ENCODE data around the gene ZNF814. TPM values are rescaled to one million over a fixed set of nuclear protein-coding genes. Genes with fewer than 3 reads are reported as not detected.
A peak's percentile ranks its signal among the peaks of the same experiment; 100 is the strongest.
"Not testable (repeated sequence)": the region's sequence is repeated elsewhere in the genome, so short reads cannot be mapped to it uniquely, and the experiment has no call there.

ZNF814 gene
- total and polyA plus RNA-seq, 8 donors: 3.7 to 10.8 (median 6.6) TPM

- no peaks in the 10 kb centered on the region for H3K4me1 ChIP-seq
- TF ChIP-seq CTCF (IDR thresholded peaks at IDR 0.05): no peak
- H3K9me3 ChIP-seq: no peaks in the 10 kb centered on the region
- WGBS, 2 donors: 12 to 15% methylated on average over 10 to 11 of the region's 11 CpGs
- no peak for FAIRE-seq
- H3K4me3 ChIP-seq: peak overlapping the region; percentile 38 to 65 (median 54)
- peak overlapping the region in 2 of 4 donors; percentile 52 to 69 for H3K27ac ChIP-seq
- H3K36me3 ChIP-seq: no peaks in the 10 kb centered on the region
- no peak for DNase-seq
- no peaks in the 10 kb centered on the region for H3K27me3 ChIP-seq
- ATAC-seq: peak; percentile 27 to 57 (median 37)
- intact Hi-C loops (cut with DNase I): no loop called here
These were observed 38.3 kb downstream of the ZNF814 start for GRCh38 chr19:57850553-57851017.

DNA sequence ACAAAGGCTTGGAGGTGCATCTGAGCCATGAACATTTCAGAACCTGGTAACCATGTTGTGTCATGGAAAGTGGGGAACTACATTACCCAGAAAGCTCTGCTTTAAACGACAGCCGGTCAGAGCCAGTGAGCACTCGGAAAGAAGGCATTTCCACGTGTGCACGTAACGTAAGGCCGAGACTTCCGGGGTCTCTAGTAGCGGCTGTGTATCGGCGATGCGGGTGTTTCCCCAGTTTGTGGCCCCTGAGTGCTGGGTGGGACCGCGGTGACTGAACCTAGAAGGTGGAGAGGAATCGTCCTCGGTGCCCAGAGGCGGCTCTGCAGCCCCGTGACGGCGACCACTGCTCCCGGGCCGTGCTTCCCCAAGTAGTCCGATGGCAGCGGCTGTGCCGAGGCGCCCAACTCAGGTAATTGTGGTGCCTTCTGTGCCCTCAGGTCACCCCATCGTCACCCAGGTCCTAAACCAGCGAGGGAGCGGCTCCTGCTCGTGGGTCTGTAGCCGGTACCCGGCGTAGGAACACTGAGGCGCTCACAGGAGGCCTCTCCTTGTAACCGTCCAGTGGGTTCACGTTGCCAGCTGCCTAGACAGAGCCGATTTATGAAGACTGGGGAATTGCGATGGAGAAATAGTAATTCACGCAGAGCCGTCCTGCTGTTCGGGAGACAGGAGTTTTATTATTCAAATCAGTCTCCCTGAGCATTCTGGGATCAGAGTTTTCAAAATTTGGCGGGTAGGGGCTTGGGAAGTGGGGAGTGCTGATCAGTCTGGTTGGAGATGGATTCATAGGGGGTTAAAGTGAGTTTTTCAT, 39.0 kb downstream of the ZNF814 start, which contains the start of gene ZNF587:
TSS of gene ZNF587 (plus strand) at position 194 of the 808 bp plus-strand sequence. CDS start at position 374, 180 bp downstream.
- H3K27me3 ChIP-seq; H3K9me3 ChIP-seq; H3K4me1 ChIP-seq; FAIRE-seq; H3K36me3 ChIP-seq; intact Hi-C loops (cut with DNase I): not testable (repeated sequence)
- ATAC-seq: peak; percentile 93 to 98 (median 95)
- Histone ChIP-seq H3K27ac (peak within 1 kb of the TSS; percentile 4 to 69 (median 47)), H3K4me3 (peak within 1 kb of the TSS; percentile 38 to 65 (median 54))
- 3 to 4% methylated on average over 42 of the region's 42 CpGs for whole genome bisulfite sequencing, 2 donors
- peak; percentile 49 to 77 (median 62) for DNase-seq

- H3K36me3 ChIP-seq; intact Hi-C loops (cut with DNase I); DNase-seq; H3K4me3 ChIP-seq; FAIRE-seq; H3K27ac ChIP-seq; H3K4me1 ChIP-seq; H3K27me3 ChIP-seq; H3K9me3 ChIP-seq: not testable (repeated sequence)
- 92 to 94% methylated on average over 2 of the region's 2 CpGs for WGBS, 2 donors
- peak in 2 of 4 donors; percentile 5 to 17 for ATAC-seq
These were observed 39.6 kb downstream of the ZNF814 start for GRCh38 chr19:57849162-57849665.

DNA sequence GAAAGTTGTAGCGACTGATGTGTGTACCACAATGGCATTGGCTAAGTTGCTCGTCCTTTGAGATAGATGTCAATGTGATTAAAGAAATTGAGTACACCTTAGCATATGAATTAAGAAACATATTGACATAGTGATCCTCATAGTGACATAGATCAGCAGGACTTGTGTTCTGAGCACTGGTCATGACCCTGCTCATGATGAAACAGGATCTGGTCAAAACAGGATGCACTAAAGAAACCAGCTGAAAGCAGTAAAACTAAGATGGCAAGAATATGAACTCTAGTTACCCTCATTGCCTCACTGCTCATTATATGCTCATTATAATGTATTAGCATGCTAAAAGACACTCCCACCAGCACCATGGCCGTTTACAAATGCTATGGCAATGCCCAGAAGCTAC, 41.7 kb downstream of the ZNF814 start:
- H3K36me3 ChIP-seq; DNase-seq; H3K27me3 ChIP-seq; H3K9me3 ChIP-seq; H3K4me3 ChIP-seq; H3K4me1 ChIP-seq; FAIRE-seq; ATAC-seq; H3K27ac ChIP-seq; intact Hi-C loops (cut with DNase I): not testable (repeated sequence)
- 77 to 93% methylated on average over 3 of the region's 3 CpGs for WGBS, 2 donors

- ATAC-seq (no peak), DNase-seq (no peak), FAIRE-seq (no peak)
- no peaks in the 10 kb centered on the region for H3K9me3 ChIP-seq
- H3K4me1 ChIP-seq: no peaks in the 10 kb centered on the region
- peaks cover 0 to 7% (median 6%) of the 10 kb centered on the region in 3 donors for H3K36me3 ChIP-seq
- TF ChIP-seq CTCF (IDR thresholded peaks at IDR 0.05): no peak
- WGBS, 2 donors: 73 to 87% methylated on average over 6 of the region's 6 CpGs
- intact Hi-C loops (cut with DNase I): no loop called here
- H3K27ac ChIP-seq: no peak overlapping the region
- H3K27me3 ChIP-seq: no peaks in the 10 kb centered on the region
- no peak overlapping the region for H3K4me3 ChIP-seq
These were observed 47.6 kb downstream of the ZNF814 start for GRCh38 chr19:57841122-57841763.

DNA sequence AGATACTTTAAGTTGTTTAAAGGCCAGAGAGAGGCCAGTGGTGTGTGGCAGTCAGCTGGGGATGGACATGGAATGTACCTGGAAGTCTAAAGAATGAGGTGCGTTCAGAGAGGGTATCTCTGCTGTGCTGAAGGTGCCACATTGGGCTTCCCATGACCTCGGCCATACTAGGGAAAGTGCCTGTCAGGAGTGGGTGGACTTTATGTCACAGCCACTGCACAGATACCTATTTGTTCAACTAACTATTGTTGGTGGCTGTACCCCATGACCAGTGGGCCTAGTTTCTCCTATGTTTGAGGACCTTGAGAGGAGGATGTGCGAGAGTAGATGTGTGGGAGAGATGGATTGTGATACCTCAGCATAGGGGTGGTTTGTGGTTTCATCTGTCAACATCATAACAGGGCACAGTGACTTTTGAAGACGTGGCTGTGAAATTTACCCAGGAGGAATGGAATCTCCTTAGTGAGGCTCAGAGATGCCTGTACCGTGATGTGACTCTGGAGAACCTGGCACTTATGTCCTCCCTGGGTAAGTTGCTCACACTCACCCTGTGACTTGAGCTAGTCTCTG, 50.1 kb downstream of the ZNF814 start:
- H3K4me1 ChIP-seq; ATAC-seq; H3K36me3 ChIP-seq; FAIRE-seq; H3K27ac ChIP-seq; DNase-seq; H3K27me3 ChIP-seq; H3K4me3 ChIP-seq; intact Hi-C loops (cut with DNase I); H3K9me3 ChIP-seq: not testable (repeated sequence)
- WGBS, 2 donors: 89 to 96% methylated on average over 5 of the region's 5 CpGs

GRCh38 chr19:57836991-57837390, 51.8 kb downstream of the ZNF814 start:
- not testable (repeated sequence) for FAIRE-seq

More at GRCh38 chr19:57836991-57837390, 51.8 kb downstream of the ZNF814 start:
- H3K4me1 ChIP-seq; H3K9me3 ChIP-seq; H3K27me3 ChIP-seq; H3K27ac ChIP-seq; DNase-seq; ATAC-seq; H3K36me3 ChIP-seq; intact Hi-C loops (cut with DNase I); H3K4me3 ChIP-seq: not testable (repeated sequence)
- 94 to 98% methylated on average over 5 of the region's 5 CpGs for WGBS, 2 donors

All from pancreas (tissue), 10 donors.